GM12874 (cell line): Measurements from ENCODE around the gene OR6P1.

Experiments
- CTCF ChIP-seq: IDR thresholded peaks from 2 replicates; pipeline ENCODE4 v1.5.1; 2011; ENCODE audit warnings: low read depth, mild to moderate bottlenecking, control low read depth, low read length, moderate library complexity; ENCODE audit not compliant: insufficient read depth

Gene OR6P1

GRCh38 chr1:158570480-158570879 lies at the start of gene OR6P1:
TSS of gene OR6P1 (minus strand) at chr1:158570580. CDS start at chr1:158563604, 6,976 bp downstream.
- TF ChIP-seq CTCF = no peak

- no peak for TF ChIP-seq CTCF
Observed at GRCh38 chr1:158613764-158614163, 43.4 kb upstream of the OR6P1 start.

- TF ChIP-seq CTCF = no peak
Observed at GRCh38 chr1:158611916-158612315, 41.5 kb upstream of the OR6P1 start.

- TF ChIP-seq CTCF = no peak
Observed at GRCh38 chr1:158607296-158607695, 36.9 kb upstream of the OR6P1 start.

- no peak for TF ChIP-seq CTCF
Observed at GRCh38 chr1:158604968-158605367, 34.6 kb upstream of the OR6P1 start, which contains the start of gene OR10Z1. TSS of gene OR10Z1 (plus strand) at chr1:158605268. CDS start at chr1:158606439, 1,171 bp downstream.

- no peak for TF ChIP-seq CTCF
Observed at GRCh38 chr1:158600735-158601134, 30.4 kb upstream of the OR6P1 start.

- no peak for TF ChIP-seq CTCF
Observed at GRCh38 chr1:158586942-158587341, 16.6 kb upstream of the OR6P1 start.
